B cell (primary cell): ENCODE measurements around the gene IFT122.

ENCODE experiments used
- CTCF ChIP-seq: fragments of 200-600 bp; IDR thresholded peaks from one replicate; pipeline ENCODE4 v1.8.0; 2022; ENCODE audit warnings: antibody characterized with exemption, mild to moderate bottlenecking
- EZH2 ChIP-seq: IDR thresholded peaks from 2 replicates; pipeline ENCODE4 v1.6.1; 2012; ENCODE audit warnings: borderline replicate concordance, low read depth, mild to moderate bottlenecking, moderate library complexity, low read length; ENCODE audit not compliant: insufficient read depth, poor library complexity, severe bottlenecking

GRCh38 chr3:129461461-129462146 lies 21.6 kb downstream of the IFT122 start:
- no peak for TF ChIP-seq CTCF
- no peak for TF ChIP-seq EZH2
